ENCODE data around the gene APC2.

DNA sequence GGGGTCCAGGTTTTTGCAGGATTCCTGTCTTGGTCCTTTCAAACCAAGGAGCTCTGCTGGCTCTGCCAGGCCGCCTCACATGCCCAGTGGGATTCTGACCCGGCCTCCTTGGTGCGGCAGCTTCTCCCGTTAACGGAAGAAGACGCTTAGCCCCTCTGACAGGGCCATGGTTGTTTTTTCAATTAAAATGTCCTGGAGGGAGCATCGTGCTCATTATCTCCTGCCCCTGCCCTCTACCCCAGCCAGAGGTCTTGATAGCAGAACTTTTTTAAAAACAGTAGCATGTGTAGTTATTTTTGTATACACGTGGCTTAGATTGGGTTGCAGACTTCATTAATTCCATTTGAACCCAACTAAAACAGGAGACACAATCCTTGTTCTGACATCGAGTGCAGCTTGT is 23.2 kb upstream of the APC2 start:
- no peak for TF ChIP-seq POLR2A (IDR thresholded peaks at IDR 0.05)
- no peak for TF ChIP-seq EP300 (IDR thresholded peaks at IDR 0.05)
- TF ChIP-seq, protein P1, sequence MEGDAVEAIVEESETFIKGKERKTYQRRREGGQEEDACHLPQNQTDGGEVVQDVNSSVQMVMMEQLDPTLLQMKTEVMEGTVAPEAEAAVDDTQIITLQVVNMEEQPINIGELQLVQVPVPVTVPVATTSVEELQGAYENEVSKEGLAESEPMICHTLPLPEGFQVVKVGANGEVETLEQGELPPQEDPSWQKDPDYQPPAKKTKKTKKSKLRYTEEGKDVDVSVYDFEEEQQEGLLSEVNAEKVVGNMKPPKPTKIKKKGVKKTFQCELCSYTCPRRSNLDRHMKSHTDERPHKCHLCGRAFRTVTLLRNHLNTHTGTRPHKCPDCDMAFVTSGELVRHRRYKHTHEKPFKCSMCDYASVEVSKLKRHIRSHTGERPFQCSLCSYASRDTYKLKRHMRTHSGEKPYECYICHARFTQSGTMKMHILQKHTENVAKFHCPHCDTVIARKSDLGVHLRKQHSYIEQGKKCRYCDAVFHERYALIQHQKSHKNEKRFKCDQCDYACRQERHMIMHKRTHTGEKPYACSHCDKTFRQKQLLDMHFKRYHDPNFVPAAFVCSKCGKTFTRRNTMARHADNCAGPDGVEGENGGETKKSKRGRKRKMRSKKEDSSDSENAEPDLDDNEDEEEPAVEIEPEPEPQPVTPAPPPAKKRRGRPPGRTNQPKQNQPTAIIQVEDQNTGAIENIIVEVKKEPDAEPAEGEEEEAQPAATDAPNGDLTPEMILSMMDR (IDR thresholded peaks at IDR 0.05) = no peak
